NCI-H1048 (cell line): ENCODE data around the gene SCGB1A1.

Source experiments
- DNase-seq: peaks from one replicate; lab custom pipeline; 2025; lab: John Stamatoyannopoulos, UW

The SCGB1A1 gene

GRCh38 chr11:62398011-62398994 is 20.5 kb upstream of the SCGB1A1 start:
- no peak for DNase-seq

GRCh38 chr11:62399172-62399877 is 19.5 kb upstream of the SCGB1A1 start:
- no peak for DNase-seq

DNA sequence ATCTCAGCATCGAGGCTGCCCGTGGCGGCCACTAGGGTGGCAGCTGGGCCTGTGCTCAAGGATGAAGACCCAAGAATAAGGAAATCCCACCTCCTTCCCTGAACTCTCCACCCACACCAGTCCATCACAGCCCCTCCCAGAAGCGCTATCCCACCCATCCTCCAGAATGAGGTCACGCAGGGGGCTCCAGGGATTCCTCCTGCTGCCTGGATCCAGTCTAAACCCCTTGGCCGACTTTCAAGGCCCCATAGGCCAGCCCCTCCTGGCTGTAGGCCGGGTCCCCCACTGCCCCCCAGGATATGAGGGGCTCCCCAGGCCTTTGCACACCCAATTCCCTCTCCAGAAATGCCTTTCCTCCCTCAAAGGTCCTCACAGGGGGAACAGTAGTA is 19.0 kb upstream of the SCGB1A1 start:
- DNase-seq = no peak

- DNase-seq = no peak
Measured at GRCh38 chr11:62400281-62400680, 18.6 kb upstream of the SCGB1A1 start.

DNA sequence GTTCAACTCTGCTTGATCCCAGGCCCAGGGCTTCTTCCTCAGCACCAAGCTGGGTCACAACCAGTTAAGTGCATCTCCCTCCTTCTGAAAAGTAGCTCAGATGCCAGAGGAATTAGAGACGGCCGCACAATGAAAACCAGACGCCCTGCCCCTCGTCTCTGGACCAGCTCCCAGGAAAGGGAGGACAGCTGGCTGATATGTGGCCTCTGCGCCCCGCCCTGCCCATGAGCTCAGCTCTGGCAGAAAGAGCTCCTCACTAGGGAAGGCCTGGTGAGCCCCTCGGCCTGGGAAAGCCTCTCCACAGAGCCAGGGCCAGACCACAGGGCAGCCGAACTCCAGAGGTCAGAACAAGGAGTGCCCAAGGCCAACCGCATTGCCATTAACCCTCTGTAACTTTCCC is 18.1 kb upstream of the SCGB1A1 start:
- DNase-seq = no peak

DNA sequence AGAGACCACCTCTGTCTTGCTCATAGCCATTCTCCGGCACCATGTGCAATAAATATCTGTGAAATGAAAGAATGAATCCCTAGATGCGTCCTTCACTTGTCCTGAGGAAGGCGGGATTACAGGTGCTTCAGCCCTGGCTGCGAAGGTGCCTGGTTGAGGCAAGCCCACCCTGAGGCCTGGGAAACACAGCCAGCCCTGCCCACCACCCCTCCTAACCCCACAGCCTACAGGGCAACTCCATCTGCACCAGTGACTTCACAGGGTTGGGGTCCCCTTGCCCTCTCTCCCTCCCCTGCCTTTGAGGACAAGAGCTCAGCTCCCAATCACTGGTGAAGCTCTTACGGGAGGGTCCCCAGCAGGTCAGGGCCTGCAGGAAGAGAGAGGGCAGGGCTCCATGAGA is 17.5 kb upstream of the SCGB1A1 start:
- no peak for DNase-seq

DNA sequence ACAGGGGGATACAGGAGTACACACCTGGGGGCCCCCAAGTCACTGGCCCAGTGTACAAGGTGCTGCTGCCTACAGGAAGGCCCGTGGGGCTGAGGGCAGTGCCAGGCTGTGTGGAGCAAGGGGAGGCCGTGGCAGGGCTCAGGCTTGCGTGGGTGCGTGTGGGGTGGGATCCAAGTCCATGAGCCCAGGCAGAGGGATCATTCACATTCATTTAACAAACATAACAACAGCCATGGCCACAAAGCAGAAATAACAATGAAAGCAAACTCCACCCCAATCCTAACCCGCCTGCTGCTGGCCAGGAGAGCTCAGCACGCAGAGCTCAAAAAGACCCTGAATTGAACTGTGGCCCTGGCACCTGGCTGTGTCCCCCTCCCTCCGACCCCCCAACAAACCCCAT is 17.0 kb upstream of the SCGB1A1 start:
- DNase-seq = no peak

DNA sequence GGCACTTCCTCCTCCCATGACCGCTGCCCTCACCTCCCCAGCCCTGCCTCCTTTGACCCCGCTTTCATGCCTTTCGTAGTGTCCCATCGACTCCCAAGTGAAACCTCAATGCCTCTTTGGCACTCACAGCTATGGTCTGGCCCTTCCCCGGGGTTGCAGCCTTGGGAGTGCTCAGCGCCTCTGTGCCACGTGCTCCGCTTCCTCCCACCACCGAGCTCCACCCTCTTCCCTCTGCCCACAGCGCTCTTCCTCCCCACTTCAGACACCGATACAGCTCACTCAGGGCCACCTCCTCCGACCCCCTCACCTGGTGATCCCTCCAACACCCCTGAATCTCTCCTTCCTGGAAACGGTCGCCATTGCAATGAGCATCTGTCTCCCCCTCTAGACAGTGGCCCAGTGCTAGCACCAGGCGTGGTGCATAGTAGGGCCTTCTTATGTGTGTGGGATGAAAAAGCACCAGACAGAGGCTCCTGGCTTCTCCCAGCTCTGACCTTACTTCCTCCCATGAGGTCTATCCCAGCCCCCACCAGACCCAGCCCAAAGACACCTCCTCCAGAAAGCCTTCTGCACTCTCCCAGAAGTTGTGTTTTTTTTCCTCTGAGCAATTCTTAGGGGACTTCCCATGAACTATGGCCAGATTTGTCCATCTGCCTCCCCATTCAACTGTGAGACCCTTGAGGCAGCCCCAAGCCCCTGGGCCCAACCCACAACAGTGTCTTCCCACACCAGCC is 16.4 kb upstream of the SCGB1A1 start:
- DNase-seq = no peak

GRCh38 chr11:62402960-62403730 is 15.7 kb upstream of the SCGB1A1 start:
- DNase-seq = no peak

DNA sequence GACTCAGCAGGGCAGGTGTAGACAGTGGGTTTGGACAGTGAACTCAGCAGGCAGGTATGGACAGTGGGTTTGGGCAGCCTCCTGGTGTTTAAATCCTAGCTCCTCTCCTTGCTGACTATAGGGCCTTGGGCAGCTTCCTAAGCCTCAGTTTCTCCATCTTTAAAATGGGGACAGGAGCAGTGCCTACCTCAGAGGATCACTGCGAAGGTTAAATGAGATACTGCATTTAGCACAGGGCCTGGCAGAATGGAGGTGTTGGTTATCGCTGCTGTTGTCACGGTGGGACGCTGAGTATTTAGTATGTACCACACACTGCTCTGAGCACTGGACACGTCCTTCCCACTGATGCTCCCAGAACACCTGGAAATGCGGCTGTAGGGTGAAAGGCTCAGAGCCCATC is 14.4 kb upstream of the SCGB1A1 start:
- DNase-seq = no peak

- no peak for DNase-seq
Measured at GRCh38 chr11:62404901-62405300, 13.9 kb upstream of the SCGB1A1 start.

DNA sequence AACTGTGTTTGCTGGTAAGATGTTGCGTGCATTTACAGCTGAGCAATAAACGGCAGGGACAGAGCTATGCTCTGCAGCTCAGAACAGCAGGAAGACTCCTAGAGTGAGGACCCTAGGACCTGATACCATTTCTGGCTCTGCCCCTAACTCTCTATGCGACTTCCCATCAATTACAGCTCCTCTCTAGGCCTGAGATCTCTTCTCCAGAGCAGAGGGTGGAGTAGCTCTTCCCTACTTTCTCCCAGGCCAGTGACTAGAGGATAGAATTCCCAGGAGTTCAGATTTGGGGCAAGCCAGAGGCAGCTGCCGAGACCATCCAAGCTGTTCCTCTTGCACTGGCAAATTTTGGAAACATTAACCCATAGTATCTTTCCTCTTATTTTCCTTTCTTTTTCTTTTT is 12.8 kb upstream of the SCGB1A1 start:
- no peak for DNase-seq

DNA sequence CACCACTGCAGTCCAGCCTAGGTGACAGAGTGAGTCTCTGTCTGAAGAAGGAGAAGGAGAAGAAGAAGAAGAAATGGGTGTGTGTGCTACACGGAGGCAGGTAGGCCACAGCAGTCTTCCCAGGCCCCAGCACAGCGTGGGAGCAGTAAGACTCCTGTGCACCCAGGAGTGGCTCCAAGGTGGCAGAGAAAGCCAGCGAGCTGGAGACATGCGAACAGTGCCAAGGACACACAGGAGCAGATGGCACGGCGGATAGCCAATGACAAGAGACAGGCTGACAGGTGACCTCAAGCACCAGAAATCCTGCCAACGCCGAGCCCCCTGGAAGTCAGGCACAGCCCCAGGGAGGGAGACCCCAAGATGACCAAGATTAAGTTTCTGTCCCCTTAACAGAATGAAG is 9.0 kb upstream of the SCGB1A1 start:
- DNase-seq = no peak

DNA sequence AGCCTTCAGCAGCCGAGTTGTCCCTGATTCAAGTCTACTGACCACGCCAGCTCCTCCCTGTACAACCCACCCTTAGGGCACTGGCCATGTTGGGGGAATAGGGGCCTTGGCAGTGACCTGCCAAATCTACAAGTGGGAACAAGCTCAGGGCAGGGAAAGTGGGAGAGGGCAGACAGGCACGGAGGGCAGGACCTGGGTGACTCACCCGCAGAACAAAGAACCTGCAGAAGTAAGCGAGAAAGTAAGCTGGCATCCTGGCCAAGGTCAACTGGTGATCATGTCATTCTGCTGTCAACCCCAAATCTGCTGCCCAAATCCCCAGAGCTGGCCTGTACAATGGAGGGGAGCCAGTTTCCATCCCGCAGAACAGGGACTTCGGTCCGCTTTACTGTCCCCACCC is 7.9 kb upstream of the SCGB1A1 start:
- DNase-seq = no peak

DNA sequence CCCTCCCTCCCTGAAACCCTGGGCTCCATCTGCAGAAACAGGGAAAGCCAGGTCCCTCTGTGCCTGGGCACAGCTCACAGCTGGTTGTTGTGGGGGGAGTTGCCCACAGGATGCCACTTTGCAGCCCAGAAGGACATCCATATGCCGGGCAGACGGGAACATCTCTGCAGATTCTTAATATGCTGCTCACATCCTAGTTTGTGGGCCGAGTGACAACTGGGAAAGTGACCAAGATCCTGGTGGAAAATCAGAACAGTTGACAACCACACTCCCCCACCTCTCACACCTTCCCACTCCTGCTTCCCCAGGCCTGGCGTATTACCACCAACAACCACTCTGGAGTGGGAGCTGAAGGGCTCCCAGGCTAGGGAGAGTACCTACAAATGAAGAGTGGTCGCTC is 7.3 kb upstream of the SCGB1A1 start:
- no peak for DNase-seq

- no peak for DNase-seq
Measured at GRCh38 chr11:62413060-62413696, 5.7 kb upstream of the SCGB1A1 start.

DNA sequence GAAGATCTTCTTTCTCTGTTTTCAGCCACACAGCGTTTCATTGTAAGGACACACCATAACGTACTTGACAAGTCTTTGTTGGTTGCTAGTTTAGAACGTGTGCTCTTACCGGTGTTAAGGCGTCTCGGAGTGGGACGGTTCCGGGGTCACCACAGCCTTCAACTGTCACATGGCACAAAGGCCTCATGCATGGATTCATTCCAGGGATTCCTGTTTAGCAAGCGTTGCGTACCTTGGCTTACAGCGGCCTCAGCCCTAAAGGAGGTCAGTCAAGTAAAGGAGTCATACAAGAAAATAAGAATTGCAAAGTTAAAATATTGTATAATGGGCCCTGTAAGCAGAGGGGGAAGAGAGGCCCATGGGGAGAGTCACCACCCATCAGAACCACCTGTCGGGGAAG is 2.2 kb upstream of the SCGB1A1 start:
- no peak for DNase-seq

DNA sequence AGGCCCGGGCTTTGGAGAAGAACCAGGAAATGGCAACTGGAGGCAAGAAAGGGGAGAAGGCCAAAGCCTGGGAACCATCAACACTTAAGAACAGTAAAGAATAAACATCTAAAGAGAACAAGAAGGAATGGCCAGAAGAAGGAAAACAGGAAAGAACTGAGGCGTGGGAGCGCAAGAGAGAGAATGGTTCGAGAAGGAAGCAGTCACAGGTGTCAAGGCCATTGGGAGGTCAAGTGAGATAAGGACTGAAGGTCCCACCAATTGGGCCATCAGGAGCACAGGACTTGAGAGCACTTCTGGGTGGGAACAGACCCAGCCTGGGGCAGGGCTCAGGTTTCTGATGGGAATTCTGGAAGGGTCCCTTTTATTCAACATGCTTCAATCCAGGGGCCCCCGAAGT is 697 bp upstream of the SCGB1A1 start:
- no peak for DNase-seq

DNA sequence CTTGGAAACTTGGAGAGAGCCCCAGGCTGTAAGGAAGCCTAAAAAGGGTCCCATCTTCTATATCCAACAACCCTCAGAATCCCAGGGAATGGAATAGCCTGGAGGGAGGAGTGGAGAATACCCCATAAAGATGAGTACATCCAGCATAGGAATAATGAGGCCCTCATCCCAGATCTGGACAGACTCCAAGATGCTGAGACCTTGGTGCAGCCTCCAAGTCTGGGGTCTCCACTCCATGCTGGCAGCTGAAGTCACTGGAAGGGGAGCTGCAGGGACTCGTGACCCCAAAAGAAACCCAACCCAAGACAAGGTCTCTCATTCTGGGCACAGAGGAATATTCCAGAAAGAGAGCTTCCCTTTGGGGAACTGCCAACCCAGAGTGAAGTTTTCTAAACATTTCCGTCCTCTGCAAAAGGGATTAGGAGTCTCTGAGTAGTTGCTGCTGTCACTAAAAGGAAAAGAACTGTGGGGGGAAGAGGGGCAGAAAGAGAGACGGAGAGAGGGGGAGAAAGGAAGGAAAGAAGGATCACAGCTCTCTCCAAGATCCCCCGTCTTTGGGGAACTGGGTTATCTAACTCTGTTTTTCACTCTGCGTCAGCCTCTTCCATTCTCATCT is 589 bp downstream of the SCGB1A1 start:
- DNase-seq = no peak

DNA sequence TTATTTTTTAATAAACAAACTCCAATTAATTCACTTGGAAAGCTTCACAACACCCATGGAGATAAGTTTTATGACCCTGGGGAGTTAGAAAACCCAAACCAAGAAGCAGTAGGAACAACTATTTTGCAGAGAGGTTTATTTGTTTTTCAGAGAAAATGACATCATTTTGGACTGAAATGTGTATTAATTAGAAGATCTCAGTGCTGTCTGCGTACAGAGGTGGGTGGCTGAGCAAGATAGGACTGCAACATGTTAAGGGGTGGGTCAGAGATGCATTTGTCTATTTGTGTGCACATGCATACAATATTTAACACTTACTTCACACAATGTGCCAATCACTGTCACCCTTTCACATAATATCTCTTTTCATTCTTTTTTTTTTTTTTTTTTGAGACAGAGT is 1.1 kb downstream of the SCGB1A1 start:
- DNase-seq = no peak

DNA sequence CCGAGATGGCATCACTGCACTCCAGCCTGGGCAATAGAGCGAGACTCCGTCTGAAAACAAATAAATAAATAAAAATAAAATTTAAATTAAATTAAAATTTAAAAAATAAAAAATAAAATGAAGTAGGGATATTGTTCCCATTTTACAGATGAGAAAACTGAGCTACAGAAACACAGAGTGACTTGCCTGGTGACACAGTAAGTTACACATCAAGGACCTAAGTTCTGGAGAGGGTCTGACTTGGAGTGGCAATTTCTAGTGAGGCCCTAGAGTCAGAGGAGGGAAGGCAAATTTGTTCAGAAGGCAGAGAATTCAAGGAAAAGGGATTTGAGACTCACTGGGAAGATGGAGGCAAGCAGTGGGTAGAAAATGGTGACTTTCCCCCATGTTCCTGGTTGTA is 2.0 kb downstream of the SCGB1A1 start:
- DNase-seq = no peak
